ENCODE measurements around the gene ZNF519. TPM values are rescaled to one million over a fixed set of nuclear protein-coding genes. Genes with fewer than 3 reads are reported as not detected.

Gene ZNF519
- 0.47 and 1.2 TPM in 2 replicates for total RNA-seq

GRCh38 chr18:14132271-14132700 lies at the start of gene ZNF519:
TSS of gene ZNF519 (minus strand) at chr18:14132435. CDS start at chr18:14132277, 158 bp downstream.

Other genes with a start within 250 kb of the ZNF519 start
- not detected in 2 replicates for gene MC2R, start 216.9 kb downstream of the ZNF519 start, total RNA-seq